Left cardiac atrium (tissue), 4 donors: ENCODE measurements around the gene BID. TPM values are rescaled to one million over a fixed set of nuclear protein-coding genes. Genes with fewer than 3 reads are reported as not detected.
"Not testable (repeated sequence)": the region's sequence is repeated elsewhere in the genome, so short reads cannot be mapped to it uniquely, and the experiment has no call there.

Source experiments
- ATAC-seq, 2 donors: fragments of 200-7000 bp; cut with Tn5 transposase; one replicate each; pipeline ENCODE4 v1.9.1; 2020; ENCODE audit warnings: mild to moderate bottlenecking in 2 of 2, moderate library complexity in 2 of 2
- DNase-seq: peaks from one replicate; pipeline ENCODE4 v3.0.0-alpha.2; 2020
- intact Hi-C, 2 donors: fragments of 100-400 bp; cut with DNase I; formaldehyde crosslinking; loops; one replicate each; pipeline versions ENCODE4 v1.14.1 to v1.15.1; 2022 to 2023
- total RNA-seq, 2 donors: library from RNA; stranded (reverse); fragmentation: NEBNext Ultra II Directional; extraction: Animal tissue kit (Norgen Biotek cat#: 25700); gene quantifications; one replicate each; pipeline ENCODE4 v1.2.1, GENCODE V29; 2021
- donor health status: DM: no; HTN: yes; CAD: no.
- donor health status: DM: no; HTN: yes; CAD: no; lungs with severe emphysema.
- donor health status: DM: yes; HTN: yes; CAD: no.
- donor health status: Dilated cardiomyopathy.

Gene BID
- total RNA-seq, 2 donors from 2014 or later: 14.1 to 15.4 TPM

DNA sequence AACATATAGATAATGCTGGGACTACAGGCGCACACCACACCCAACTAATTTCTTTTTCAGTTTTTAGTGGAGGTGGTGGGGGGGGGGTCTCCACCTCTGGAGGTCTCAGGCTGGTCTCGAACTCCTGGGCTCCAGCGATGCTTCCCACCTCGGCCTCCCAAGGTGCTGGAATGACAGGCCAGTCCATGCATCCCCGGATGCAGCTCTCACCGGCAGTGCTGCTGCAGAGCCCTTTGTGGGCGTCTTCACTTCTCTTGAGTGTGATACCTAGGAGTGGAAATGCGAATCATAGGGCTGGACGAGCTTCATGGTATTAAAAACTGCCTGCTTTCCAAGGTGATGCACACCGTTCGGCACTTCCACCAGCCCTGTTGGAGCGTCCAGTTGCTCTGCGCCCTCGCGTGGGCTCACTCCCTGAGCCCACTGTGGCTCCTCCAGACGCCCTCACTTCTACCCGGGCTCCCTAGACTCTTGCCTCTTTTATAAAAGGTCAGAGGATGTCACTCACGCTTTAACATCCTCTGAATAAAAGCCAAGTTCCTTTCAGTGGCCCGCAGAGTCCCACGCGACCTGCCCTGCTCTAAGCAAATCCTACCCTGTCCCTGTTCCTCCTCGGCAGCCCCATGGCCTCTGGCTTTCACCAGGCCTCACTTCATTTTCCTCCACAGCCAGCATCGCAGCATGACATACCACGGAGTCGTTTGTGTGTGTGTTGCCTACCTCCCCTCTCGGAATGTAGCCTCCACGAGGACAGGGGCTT is 837 bp upstream of the BID start:
- intact Hi-C loops: no loop called here
- no peak for DNase-seq
- ATAC-seq: no peak

DNA sequence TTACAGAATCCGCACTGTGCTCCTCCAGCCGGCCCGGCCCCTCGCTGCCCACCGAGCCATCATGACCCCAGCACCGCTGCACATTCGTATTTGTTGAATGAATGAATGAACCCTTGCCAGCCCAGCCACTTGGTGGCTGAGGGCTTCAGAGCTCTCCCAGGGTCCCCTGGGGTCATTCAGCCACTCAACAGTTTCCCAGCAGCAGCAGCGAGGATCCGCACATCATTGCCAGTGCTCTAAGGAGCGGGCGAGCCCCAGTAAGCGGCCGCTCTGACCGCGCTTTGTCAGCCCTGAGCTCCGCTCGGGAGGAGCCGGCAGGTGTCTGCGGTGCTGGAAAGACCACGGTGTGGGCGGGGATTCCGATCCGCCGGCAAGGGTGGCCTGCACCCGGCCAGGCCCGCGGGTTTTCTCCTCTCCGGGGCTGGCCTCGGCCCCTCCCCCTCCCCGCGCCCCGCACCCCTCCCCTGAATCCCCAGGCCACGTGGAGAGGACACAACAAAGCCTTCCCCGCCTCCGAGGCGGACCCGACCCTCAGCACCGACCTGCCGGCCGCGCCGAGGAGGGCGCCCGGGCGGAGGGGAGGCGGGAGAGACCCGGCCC is 563 bp downstream of the BID start:
- ATAC-seq: peak; percentile 38 to 62
- intact Hi-C loops: no loop called here
- DNase-seq: peak; percentile 50

DNA sequence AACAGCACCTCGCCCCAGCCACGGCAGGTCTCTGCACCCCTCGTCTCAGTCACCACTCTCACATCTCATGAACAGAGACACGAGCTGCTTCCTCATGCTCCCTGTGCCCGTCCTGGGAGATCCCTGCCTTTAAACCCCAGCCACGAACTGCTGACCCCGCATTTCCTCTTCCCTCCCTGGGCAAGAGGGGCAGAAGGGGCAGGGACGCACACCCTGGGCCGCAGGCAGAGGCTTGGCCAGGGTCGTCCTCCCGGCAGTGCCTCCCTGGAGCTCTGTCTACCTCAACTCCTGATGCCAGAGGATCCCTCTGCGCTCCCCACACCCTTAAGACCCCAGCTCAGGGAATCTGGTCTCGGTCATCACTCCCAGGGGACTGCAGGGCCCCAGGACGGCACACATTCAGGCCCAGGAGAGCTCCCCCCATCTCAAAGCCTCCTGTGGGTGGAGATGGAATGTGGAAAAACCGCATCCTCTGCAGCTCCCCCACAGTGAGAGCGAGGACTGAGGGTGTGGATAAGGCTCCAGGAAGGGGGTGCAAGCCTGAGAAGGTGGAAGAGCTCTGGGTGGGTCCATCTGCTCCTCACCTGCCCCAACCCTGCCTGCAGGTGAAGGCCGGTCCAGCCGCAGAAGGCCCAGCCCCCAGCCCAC is 1.2 kb downstream of the BID start:
- DNase-seq: no peak
- ATAC-seq: peak in 1 of 2 donors; percentile 8
- intact Hi-C loops: no loop called here

DNA sequence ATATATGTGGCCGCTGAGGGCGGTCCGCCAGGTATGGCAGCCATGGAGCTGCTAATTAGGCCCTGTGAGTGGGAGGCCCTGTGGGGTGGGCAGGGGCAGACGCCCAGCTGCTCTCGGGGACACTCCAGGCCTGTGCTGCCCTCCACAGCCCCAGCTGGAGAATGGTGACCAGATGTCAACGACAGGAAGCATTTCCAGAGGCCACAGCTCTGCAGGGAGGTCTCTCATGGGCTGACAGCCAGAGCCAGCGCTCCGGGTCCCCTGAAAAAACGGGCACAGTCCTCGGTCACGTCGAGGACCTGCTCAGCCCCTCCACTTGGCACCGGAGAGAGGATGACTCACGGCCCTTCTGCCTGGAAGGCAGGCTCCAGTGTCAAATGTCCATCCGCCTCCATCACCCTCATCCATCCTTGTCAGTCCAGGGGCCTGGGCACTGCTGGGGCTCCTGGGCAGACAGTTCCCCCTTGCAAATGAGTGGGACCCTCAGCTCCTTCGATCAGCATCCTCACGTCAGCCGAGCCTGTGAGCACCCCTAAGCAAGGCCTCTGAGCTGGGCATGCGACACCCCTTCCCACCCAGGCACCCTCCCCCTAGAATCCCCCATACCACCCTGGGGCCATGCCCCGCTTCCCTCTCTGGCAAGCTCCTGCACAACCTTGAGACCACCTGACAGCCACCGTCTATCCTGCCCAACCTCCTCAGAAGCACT is 1.9 kb downstream of the BID start:
- intact Hi-C loops: no loop called here
- DNase-seq (no peak), ATAC-seq (no peak)

DNA sequence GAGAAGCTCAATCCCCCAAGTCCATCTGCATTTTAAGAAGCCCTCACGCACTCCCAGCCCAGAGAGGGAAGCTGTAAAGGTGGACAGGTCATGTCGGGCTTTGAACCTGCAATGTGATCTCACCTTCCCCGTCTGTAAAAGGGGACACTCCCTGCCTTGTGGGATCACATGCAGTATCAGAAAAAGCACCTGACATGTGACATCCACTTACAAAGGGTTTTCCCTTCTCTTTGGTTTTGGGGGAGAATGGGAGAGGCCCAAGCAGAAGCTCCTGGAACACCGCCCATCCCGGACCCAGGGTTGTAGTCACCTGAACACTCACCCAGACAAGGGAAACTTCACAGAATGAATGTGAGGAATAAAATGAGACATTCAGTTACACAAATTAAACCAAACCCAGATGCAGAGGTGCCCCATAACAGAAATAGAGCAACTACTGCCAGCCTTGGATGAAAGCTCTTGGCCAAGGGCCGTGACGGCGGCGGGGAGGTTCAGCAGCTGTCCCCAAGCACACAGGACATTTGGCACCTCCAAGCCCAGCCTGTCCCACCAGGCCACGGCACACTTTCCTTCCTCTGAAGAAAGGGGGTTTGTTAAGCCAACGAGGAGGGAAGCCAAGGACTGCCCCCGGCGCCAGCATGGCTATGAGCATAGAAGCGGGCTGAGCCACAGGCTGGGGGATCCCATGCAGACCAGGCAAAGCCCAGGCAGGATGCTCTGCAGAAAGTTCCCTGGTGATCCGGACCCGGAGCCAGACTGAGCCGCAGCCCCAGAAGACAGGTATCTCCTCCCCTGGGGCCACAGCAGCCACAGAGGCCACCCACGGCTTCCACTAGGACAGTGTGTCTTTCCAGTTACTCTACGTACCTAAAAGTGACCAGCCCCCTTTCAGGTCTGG is 3.8 kb downstream of the BID start:
- ATAC-seq: no peak
- DNase-seq: no peak
- intact Hi-C loops: no loop called here

DNA sequence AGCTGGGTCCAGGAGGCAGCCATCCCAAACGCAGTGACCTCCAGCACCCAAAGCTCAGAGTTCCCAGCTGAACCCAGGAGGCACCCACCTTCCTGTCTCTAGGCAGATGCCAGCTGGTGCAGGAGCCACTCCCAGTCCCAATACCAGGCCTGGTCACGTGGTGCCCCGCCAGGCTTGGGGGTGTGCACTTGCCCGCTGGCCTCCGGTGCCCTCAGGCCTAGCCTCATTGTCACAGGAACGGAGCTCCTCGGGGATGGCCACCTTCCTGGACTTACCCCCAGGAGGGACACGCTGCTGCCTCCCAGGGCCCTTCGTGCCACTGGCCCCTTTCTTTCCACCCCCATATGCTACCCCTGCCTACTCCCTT is 4.6 kb downstream of the BID start:
- DNase-seq (no peak), ATAC-seq (no peak)
- intact Hi-C loops: no loop called here

DNA sequence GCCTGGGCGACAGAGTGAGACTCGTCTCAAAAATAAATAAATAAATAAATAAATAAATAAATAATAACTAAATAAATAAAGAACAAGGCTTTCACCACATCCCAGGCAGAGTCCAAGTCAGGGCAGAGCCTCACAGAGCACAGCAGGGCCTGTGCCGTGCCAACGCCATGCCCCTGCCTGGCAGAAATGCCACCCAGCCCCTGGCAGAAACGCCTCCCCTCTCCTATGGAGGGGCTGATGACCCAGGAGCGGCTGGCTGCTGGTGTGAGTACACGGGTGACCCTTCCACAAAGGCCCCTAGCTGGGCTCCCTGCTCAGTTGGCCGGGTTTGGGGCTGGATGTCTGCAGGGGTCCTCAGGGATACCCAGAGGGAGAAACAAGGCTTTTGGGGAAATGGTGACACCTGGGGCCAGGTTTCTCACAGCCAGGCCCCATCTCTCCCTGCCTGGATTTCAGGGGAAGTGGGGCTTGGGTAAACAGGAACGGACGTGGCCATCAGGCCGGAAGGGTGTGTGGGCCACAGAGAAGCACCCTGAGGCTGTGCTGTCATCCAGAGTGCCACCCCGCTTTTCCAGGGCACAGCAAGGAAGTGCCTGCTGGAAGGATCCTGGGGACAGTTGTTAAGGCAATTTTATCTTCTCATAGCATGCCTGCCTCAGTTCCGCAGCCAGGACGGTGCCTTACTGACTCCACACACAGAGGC is 5.1 kb downstream of the BID start:
- ATAC-seq (no peak), DNase-seq (no peak)
- intact Hi-C loops: no loop called here

DNA sequence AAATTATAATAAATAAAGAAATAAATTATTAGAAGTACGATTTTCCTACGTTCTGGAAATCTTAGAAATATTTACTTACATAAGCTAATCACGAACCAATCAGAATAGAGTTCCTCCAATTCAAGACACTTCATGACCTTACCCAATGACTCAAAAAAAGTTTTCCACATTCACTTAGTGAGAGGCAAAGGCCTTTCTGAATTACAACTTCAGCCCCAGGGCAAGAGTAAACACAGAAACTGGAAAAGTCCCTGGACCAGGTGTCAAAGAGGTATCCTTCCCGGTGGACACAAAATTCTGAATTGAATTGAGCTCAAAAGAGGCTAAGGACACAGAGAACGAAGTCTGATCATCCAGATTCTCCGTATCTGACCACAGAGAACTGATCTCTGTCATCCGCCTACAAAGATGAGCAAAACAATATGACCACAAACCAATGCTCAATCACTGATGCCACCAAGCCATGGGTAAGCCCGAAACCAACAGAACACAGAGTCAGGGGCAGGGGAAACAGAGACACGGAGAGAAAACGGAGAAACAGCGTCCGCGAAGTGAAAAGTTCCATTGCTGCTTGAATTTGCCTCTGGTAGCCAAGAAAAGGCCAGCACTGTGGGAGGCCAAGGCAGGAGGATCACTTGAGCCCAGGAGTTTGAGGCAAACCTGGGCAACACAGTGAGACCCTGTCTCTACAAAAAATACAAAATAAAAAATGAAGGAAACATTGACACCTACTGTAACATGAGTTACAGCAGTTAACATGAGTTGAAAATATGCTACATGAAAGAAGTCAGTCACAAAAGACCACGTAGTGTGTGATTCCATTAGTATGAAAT is 6.8 kb downstream of the BID start:
- no peak for ATAC-seq
- intact Hi-C loops: no loop called here
- no peak for DNase-seq

DNA sequence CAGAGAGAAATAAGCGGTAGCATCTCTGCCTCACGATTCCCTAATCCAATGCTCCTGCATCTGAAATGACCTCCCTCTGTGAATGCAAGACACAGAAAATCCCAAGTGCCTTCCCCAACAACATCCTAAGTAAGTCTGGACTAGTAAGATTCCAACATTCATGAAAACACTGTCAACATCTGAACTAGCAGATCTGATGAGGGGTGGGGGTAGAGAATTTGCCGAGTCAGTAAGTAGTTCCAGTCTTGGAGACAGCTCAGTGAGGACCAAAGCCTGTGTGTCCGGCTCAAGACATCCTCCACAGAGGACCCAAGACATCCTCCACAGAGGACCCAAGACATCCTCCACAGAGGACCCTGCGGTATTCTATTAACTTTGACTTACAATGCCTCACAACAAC is 9.4 kb downstream of the BID start:
- ATAC-seq, DNase-seq, intact Hi-C loops: not testable (repeated sequence)

DNA sequence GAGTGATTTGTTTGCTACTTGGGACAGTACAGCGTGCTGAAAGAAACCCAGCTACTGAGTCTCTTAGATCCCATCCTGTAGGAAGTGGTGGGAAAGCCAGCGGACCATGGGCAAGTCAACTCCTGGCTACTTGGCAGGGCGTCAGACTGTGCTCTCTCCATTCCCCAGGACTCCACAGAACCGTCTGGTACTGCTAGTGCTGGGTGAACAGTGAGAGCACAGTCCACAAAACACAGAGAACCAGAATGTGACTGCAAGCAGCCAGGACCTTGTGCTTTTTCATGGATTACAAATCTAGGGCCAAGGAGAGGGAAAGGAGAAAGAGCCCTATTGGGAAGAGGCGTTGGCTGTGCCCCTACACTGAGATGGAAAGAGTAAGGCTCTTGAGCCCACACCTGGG is 10.2 kb downstream of the BID start:
- intact Hi-C loops: no loop called here
- ATAC-seq (peak in 1 of 2 donors; percentile 50), DNase-seq (no peak)

DNA sequence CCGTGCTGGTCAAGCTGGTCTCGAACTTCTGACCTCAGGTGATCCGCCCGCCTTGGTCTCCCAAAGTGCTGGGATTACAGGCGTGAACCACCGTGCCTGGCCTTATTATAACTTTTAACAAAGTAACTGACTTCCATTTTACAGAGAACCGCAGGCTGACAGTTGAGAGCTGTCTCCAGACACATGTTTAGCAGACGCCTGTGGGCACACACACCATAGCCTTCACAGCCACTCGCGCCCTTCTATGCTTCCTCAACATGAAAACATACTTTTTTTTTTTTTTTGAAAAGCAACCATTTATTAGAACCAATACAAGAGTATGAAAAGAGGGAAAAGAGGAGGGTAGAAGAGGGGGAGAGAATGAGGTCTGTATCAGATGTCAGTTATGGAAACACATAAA is 10.8 kb downstream of the BID start:
- intact Hi-C loops, DNase-seq, ATAC-seq: not testable (repeated sequence)

DNA sequence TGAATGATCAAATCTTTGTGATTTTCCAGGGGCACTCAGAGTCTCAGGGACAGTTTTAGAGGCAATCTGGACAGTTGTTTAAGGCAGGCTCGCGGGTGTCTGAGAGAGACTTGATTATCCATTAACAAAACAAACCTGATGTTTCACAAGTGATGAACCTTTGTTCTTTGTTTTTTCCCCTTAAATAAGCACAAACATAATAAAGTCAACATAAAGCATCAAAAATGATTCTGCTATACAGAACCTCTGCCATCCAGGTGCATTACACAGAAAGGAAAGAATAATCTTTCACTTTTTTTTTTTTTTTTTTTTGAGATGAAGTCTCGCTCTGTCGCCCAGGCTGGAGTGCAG is 13.2 kb downstream of the BID start:
- DNase-seq (no peak), ATAC-seq (no peak)
- intact Hi-C loops: no loop called here

DNA sequence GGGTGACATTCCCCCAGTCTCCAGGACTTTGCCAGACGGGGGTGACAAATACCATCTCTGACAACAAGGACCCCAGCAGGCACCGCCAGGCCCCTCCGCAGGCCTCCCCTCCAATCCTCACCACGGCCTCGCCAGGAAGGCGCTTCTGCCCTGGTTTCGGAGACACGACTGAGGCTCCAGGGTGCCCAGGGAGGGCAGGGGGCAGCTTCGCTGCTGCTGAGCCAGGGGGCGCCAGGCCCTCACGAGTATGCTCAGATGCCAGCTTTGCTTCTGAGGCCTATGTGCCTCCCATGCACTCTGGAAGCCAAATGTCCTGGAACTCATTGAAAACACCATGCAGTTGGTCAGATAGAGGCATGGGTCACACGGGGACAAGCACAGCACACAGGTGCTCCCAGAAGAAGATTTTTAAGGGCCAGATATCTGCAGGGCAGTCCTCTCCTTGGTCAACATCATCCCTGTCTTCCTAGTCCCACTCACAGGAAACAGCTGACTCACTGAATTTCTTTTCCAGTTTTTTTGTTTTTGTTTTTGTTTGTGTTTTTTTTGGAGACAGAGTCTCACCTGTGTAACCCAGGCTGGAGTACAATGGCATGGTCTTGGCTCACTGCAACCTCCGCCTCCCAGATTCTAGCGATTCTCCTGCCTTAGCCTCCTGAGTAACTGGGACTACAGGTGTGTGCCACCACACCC is 19.9 kb downstream of the BID start:
- no peak for ATAC-seq
- no peak for DNase-seq
- intact Hi-C loops: no loop called here

DNA sequence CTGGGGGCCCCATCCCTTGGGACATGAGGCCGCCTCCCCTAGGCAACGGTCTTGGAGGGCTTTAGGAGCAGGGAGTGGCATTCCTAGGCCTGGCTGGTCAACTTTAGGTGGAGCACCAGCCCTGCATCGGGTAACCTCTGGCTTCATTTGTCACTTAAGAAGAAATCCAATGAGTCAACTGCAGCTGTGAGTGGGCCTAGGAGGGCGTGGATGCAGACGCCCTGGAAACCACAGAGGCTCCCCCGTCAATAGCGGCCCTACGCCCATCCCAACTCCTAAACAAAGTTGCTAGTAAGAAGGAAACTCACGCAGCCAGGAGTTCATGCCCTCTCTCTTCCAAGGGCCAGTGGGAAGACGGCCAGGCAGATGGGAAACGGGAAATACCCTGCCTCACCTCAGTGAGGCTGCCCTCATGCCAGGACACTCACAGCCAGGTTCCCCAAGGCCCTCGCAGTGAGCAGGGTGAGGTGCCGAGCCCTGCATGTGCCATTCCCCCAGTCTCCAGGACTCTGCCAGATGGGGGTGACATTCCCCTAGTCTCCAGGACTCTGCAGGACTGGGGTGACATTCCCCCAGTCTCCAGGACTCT is 20.8 kb downstream of the BID start:
- ATAC-seq: no peak
- intact Hi-C loops: no loop called here
- no peak for DNase-seq

DNA sequence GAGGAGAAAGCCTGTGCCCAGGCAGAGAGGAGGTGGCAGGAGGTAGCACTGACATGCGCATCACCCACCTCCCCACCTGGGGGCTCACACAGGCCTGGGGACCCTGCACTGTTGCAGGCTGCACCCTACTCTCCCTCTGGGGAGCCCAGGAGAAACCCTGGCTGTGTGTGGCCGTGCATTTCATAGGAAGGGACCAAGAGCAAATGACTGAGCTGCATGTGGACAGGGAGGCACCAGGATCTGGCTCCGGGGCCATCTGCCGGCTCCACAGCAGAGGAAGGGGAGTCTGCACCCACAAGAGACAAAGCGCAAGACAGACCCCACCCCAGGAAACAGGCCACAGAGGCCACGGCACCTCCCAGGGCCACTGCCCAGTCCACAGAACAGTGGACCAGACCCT is 22.7 kb downstream of the BID start:
- ATAC-seq: no peak

DNA sequence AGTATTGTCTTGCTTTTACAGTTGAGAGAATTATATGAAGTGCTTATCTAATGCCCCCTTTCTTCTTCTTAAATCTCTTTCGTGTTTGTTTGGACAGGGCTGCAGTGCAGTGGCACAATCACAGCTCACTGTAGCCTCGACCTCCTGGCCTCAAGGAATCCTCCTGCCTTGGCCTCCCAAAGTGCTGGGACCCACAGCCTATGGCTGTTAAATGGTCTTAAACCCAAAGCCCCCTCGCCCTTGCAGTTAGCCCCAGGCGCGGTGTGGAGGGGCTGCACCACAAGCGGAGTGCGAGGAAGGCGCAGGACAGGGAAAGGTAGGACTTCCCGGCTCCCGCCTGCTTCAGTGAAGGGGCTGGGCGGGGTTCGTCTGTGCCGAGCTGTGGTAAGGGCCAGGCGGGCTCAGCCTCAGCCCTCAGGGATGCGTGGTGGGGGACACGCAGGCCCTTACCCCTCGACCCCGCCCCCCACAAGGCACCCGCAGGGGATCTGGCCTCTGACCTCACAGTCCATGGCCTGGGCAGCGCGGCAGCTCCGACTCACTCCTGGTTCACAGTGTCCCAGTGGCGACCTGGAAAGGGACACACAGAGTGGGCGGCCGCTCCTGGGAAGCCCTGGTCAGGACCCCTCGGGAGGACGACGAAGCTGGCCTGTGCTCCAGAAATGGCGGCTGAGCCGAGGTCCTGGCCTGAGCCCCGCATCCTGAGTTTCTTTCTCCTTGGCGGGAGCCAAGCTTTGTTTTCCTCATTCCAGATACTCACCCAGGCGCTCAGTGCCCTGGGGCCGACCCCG is 24.5 kb downstream of the BID start:
- intact Hi-C loops: no loop called here
- no peak for DNase-seq
- no peak for ATAC-seq

More for the DNA sequence above, 22.7 kb downstream of the BID start:
- DNase-seq: no peak
- intact Hi-C loops: no loop called here
